Breast epithelium (tissue), 3 donors: ENCODE results near the gene CALN1.

ENCODE experiments used
- POLR2A ChIP-seq: fragments of 450-650 bp; IDR thresholded peaks from one replicate; pipeline ENCODE4 v1.6.1; 2016; ENCODE audit warnings: antibody characterized with exemption, mild to moderate bottlenecking, moderate library complexity
- TF ChIP-seq, protein P1 (sequence below), 3 donors: fragments of 450-650 bp; IDR thresholded peaks; one replicate each; pipeline ENCODE4 v1.5.1; 2016 to 2017; ENCODE audit warnings: antibody characterized with exemption in 3 of 3, mild to moderate bottlenecking in 3 of 3, moderate library complexity in 3 of 3

- TF ChIP-seq, protein P1, sequence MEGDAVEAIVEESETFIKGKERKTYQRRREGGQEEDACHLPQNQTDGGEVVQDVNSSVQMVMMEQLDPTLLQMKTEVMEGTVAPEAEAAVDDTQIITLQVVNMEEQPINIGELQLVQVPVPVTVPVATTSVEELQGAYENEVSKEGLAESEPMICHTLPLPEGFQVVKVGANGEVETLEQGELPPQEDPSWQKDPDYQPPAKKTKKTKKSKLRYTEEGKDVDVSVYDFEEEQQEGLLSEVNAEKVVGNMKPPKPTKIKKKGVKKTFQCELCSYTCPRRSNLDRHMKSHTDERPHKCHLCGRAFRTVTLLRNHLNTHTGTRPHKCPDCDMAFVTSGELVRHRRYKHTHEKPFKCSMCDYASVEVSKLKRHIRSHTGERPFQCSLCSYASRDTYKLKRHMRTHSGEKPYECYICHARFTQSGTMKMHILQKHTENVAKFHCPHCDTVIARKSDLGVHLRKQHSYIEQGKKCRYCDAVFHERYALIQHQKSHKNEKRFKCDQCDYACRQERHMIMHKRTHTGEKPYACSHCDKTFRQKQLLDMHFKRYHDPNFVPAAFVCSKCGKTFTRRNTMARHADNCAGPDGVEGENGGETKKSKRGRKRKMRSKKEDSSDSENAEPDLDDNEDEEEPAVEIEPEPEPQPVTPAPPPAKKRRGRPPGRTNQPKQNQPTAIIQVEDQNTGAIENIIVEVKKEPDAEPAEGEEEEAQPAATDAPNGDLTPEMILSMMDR (IDR thresholded peaks at IDR 0.05) = no peak
- no peak for TF ChIP-seq POLR2A
Measured at GRCh38 chr7:71962636-71963035, 449.5 kb downstream of the CALN1 start.
